Measurements from ENCODE around the gene OSBPL5.
A peak's percentile ranks its signal among the peaks of the same experiment; 100 is the strongest.

Gene OSBPL5

DNA sequence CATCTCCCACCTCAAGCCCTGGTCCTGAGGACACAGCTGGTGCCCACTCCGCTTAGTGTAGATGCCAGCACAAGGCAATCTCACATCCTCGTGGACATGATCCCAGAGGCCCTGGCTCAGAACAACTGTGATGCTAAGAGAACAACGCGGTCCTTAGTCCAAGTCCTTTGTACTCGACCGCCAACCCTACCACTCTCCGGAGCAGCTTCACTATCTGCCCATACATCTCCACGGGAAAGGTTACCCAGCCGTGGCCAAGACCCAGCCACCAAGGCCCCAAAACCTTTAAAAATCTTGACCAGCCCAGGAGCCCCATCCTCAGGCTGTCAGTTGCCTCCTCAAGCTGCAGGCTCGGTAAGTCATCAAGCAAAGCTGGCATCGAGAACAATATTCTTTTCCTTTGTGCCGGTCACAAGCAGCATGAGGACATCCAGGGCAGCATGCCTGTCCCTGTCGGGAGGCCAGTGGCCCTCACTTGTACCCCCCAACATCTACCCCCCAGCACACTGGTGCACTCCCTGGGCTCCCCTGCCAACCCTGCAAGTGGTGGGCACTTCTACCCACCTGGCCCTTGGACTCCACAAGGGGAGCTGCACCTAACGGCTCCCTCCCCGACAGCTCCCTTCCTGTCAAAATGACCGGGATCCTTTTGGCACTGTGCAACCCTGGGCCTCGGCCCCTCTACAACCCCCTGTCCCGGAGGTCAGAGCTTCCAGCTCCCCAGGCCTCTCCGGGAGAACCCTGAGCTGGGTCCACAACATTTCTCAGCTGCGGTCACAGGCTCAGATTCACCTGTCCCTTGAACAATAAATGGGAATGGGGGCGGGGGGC lies 2.5 kb downstream of the OSBPL5 start:
- no peak for DNase-seq

- DNase-seq = no peak
Observed at GRCh38 chr11:3161720-3162409, 3.2 kb downstream of the OSBPL5 start.

DNA sequence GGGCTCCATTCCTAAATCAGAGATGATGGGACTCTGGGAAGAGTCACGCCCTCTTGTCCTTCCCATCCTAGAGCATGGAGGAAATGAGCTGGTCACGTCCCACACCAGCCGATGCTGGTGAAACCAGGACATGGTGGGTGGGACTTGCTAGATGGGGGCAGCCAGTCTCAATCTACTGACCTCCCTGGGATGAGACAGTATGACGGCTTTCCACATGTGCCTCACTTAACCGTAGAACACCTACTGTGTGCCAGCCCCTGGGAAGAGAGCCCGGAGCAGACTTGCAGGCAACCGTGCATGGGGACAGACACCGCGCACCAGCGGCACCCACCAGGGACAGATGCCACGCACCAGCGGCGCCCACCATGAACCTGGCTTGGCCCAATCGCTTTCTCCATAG lies 3.8 kb downstream of the OSBPL5 start:
- no peak for DNase-seq

DNA sequence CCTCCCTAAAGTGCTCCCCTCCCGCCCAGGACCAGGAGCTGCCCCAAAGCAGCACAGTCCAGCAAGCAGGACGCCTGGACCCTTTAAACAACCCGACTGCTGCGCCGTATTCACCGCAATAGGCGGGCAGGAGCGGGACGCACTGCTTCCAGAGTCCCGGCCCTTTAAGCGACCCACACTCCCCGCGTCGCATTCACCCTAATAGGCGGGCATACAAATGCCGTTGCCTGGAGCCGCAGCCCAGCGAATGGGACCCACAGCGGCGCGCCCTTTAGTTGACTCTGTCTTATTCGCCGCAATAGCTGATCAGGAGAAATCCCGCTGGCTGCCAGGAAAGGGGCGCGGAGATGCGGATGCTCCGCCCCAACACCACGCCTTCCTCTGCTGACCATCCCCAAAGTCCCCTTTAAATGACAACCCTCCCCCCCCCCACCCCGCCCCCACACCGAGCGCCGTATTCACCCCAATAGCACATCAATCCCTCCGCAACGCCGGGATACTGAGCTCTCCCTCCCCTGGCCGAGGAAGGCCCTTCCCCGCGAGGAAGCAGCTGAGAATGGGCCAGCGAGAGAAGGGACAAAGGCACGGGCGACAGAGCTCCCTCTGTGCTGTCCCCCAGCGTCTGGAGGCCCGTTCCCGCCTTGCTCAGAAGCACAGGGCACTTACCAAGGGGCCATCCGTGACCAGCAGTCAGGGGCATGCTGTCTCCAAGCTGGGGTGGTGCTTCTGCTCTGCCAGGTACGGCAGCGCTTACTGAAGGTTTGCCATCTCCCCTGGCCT lies 4.7 kb downstream of the OSBPL5 start:
- peak; percentile 93 for DNase-seq

GRCh38 chr11:3159296-3160190 lies 5.6 kb downstream of the OSBPL5 start:
- no peak for DNase-seq

DNA sequence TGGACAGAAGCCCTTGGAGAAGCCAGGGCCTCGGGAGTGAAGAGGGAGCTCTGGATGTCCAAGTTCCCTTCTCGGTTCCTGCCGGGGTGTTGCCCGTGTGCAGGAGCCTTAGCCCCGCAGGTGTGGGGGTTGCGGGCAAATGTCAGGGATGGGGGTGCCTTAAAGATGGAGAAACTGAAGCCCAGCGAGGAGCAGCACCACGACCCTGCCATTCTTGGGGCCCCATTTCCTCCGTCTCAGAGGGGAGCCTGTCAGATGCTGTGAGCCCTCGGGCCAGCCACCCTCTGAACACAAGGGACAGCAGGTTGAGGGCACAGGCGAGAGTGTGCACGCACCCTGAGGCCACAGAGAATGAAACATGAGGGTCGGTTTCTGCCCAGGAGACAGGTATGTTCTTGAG lies 6.3 kb downstream of the OSBPL5 start:
- DNase-seq = no peak

- no peak for DNase-seq
Observed at GRCh38 chr11:3158131-3158591, 6.9 kb downstream of the OSBPL5 start.

GRCh38 chr11:3157381-3158130 lies 7.6 kb downstream of the OSBPL5 start:
- no peak for DNase-seq

GRCh38 chr11:3156661-3157311 lies 8.3 kb downstream of the OSBPL5 start:
- no peak for DNase-seq

GRCh38 chr11:3156282-3156660 lies 8.8 kb downstream of the OSBPL5 start:
- no peak for DNase-seq

DNA sequence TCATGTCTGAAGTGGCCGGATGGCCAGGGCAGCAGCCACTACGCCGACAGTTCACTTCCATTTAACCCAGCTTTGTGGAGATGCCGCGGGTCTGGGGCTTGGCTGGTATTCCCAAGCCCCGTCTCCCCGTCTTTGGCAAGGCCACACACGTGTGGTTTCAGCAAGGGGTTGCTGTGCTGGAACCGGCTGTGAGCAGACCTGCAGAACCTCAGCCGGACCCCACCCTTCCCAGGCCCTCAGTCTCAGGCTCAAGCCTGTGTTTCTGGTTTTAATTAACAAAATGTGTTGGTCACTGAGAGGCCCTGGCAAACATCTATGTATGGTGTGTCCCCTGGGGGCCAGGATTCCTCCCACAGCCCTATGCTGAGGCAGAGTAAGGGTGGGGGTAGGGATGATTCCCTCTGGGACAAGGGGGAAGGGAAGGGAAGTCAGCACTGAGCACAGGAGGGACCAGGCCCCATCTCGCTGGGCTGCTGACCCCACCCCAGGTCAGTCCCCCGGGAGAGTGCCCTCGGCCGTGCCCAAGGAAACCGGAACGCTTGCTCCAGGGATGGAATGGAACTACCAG lies 9.3 kb downstream of the OSBPL5 start:
- no peak for DNase-seq

DNA sequence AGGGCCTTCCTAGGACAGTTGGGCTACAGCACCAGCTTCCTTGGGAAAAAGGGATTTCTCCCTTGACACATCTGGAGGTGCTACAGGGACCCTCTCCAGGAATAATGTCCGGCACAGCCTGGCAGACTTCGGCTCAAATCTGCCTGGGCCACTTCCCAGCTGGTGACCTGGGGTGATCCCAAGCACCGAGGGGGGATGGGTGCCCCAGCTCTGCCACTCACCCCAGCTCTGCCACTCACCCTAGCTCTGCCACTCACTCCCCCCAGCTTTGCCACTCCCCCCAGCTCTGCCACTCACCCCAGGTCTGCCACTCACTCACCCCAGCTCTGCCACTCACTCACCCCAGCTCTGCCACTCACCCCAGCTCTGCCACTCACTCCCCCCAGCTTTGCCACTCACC lies 9.9 kb downstream of the OSBPL5 start:
- DNase-seq = no peak

GRCh38 chr11:3154001-3154599 lies 11.0 kb downstream of the OSBPL5 start:
- no peak for DNase-seq

DNA sequence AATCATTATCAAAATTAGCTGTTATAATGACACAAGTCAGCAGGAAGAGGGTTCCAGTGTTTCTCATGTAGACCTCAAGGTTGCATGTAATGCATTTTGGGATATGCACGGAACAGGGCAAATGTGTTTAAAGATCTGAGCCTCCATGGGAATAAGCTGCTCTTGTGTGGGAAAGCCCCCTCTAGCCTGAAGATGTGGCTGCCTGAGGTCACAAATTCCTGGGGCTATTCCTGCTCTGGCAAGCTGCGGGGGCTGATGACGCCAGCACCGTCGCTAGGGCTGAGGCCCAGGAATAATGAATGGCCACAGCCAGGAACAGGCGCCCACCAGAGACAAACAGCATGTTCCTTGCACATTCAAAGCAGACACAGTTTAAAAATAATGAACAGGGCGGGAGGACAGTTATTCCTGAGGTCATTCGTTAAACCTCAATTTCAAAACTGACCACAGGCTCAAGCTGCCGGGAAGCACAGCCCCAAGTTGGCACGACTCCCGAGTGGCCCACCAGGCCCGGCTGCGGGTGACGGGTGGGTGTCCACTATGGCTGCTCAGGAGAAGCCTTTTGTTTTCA lies 11.7 kb downstream of the OSBPL5 start:
- DNase-seq = peak; percentile 60

GRCh38 chr11:3152471-3153110 lies 12.5 kb downstream of the OSBPL5 start:
- DNase-seq = no peak

- no peak for DNase-seq
Observed at GRCh38 chr11:3150726-3151125, 14.4 kb downstream of the OSBPL5 start.

DNA sequence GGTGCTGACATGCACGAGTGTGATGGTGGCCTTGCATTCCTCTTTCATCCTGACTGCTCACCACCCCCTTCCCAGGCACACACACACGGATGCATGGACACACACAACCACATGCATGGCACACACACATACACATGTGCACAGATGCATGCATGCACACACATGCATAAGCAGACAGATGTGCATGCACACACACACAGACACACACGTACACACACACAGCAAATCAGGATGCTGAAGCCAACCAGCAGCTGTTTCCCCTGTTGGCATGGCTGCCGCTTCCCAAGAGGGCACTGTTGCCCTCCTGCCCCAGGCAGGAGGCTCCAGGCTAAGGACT lies 15.3 kb downstream of the OSBPL5 start:
- DNase-seq = no peak

- DNase-seq = no peak
Observed at GRCh38 chr11:3148990-3149851, 15.9 kb downstream of the OSBPL5 start.

Measured in hematopoietic multipotent progenitor cell treated with erythropoietin and hydrocortisone succinate and interleukin-3 and kit ligand, for 4 days (in vitro differentiated cells).